HG03575 (cell line): Measurements from ENCODE around the gene CEND1.

Source experiments
- ATAC-seq: cut with Tn5 transposase; IDR thresholded peaks from one replicate; pipeline ENCODE4 v1.9.1; 2021; ENCODE audit not compliant: unreplicated experiment, insufficient number of reproducible peaks, low FRiP score; ENCODE audit errors: extremely low read depth

The CEND1 gene

DNA sequence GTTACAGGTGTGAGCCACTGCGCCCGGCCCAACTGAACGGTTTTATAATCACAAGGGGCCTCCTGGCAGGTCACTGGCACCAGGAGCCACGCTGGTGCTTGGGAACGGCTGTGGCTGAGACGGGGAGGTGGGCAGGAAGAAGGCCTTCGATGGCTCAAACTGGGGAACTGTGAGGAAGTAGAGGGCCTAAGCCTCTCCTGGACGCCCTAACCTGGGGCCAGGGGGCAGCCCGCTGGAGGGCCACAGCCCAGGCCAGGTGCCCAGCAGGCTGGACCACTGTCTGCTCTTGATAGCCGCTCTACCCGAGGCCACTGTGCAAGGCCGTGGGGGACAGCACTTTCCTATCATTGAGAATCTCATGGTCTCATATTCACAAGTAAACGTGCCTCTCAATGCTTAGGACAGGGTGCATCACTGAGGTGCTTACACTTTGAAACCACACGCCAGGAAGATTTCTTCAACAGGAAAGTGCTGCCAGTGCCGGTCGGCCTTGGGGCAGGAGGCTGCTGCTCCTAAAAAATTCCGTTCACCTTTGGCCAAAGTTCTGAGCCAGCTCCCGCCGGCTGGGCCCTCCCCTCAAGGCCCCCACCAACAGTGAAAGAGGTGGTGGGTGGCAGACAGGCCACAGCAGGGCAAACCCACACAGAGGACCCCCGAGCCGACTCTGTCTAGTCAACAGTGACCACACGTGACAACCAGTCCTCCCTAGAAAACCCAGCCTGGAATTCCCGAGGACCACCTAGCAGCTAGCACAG is 19.8 kb downstream of the CEND1 start:
- no peak for ATAC-seq

GRCh38 chr11:767238-767637 is 22.7 kb downstream of the CEND1 start:
- no peak for ATAC-seq

DNA sequence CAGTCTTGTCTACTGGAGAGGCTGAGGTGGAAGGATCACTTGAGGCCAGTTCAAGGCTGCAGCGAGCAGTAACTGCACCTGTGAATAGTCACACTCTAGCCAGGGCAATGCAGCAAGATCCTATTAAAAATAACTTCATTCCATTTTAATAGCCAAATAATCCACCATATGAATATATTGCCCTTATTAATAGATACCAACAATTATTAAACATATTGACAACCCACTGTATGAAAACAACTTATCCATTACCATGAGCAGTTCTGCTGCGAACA is 23.0 kb downstream of the CEND1 start:
- ATAC-seq, result no peak

GRCh38 chr11:766106-766935 is 23.6 kb downstream of the CEND1 start:
- ATAC-seq, result no peak

GRCh38 chr11:765802-766091 is 24.1 kb downstream of the CEND1 start:
- ATAC-seq, result no peak

DNA sequence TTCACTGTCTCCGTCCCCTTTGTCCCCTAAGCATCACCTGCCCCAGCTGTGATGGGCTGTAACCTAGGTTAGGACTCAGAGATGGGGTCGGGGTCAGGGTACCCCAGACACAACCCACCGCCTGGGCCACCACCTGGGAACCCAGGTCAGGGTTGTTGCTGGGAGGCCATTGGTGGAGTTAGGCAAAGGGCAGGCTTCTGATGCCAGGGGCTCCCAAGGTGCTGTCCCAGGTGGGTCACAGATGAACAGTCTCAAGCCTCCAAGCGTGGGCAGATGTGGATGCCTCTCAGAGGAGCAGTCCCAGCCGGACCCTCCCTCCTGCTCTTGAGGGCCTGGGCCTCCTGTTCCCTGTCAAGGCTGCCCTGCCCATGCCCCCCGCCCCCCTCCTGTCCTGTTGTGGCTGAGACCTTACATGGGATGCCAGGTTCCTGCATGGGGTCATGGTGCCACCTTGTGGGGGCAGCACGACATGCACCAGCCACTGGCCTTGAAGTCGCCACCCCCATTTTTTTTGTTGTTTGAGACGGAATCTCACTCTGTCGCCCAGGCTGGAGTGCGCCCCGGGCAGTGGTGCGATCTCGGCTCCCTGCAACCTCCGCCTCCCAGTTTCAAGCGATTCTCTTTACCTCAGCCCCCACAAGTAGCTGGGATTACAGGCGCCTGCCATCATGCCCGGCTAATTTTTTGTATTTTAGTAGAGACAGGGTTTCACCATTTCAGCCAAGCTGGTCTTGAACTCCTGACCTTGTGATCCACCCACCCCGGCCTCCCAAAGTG is 24.7 kb downstream of the CEND1 start:
- no peak for ATAC-seq

DNA sequence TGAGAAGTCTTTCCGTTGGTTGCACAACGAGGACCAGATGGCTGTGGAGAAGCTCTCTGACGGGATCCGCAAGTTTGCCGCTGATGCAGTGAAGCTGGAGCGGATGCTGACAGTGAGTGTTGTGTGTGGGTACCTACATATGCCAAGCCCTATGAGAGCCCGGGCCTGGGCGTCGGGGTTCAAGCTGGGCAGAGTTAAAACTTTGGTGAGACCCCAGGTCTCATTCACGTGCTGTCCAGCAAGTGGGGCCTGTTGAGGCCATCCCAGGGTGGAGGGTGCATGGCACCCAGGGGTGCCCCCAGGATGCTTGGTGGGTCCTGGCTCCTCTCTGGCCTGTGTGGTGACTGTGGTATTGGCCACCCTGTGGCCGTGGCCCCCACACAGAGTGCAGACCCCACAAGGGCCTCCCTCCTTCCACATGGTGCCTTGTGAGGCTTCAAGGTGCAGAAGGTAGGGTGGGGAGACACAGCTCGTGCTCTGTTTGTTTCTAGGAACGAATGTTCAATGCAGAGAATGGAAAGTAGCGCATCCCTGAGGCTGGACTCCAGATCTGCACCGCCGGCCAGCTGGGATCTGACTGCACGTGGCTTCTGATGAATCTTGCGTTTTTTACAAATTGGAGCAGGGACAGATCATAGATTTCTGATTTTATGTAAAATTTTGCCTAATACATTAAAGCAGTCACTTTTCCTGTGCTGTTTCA is 25.4 kb downstream of the CEND1 start:
- no peak for ATAC-seq

DNA sequence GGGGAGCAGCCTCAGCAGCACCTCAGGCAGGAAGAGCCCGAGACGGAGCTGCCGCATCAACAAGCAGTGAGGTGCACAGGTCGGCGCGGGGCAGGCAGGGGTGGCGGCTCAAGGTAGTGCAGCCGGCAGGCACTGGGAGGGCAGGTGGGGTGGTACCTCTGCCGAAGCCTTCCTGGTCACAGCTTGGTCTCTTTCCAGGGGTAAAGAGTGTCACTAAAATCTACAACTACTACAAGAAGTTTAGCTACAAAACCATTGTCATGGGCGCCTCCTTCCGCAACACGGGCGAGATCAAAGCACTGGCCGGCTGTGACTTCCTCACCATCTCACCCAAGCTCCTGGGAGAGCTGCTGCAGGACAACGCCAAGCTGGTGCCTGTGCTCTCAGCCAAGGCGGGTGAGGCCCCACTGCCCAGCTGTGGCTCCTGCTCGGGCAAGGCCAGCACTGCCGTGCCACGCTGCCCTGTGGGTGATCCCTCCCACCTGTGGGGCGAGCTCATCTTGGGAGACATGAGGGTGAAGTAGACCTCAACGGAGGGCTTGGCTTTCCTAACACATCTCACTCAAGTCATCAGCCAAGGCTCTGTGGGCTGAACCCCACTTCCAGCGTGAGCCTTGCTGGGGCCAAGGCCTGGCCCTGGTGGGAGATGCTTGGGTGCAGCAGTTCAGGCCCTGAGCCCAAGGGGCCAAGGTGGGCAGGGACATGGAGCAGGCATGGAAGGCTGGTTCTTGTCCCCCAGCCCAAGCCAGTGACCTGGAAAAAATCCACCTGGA is 26.2 kb downstream of the CEND1 start:
- ATAC-seq, result no peak

DNA sequence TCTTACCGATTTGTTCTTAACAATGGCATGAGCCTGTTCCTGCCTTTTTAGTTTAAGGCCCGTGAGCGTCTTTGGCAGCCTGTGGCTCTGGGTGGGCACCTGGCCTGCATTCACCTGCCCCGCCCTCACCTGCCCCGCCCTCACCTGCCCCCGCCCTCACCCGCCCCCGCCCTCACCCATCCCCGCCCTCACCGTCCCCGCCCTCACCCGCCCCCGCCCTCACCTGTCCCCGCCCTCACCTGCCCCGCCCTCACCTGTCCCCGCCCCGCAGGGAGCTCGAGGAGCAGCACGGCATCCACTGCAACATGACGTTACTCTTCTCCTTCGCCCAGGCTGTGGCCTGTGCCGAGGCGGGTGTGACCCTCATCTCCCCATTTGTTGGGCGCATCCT is 26.8 kb downstream of the CEND1 start:
- ATAC-seq, result no peak

DNA sequence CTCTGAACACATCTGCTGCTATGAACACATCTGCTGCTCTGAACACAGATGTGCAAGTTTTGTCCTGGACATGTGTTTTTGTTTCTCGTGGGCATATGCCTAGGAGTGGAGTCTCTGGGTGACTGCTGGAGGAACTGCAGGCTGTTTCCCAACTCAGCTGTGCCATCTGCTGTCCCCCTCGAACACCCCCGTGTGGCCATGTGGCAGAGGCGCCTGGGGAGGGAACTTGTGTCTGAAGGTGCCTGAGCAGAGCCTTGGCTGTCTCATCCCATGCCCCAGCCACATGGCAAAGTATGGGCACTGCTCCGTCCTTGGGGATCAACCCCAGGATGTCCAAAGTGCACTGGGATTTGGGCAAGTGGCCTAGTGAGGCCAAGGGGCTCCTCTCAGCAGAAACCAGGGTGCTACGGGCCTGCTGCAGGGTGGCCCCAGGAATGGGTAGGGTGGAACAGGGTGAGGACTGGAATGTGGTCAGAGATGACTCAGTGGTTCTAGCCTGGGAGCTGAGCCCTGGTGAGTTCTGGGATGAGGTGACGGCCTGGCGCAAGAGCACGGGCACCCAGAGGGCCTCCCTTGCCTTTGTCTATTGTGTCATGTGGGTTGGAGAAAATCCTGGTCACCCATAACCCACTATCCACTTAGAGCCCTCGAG is 27.3 kb downstream of the CEND1 start:
- no peak for ATAC-seq

DNA sequence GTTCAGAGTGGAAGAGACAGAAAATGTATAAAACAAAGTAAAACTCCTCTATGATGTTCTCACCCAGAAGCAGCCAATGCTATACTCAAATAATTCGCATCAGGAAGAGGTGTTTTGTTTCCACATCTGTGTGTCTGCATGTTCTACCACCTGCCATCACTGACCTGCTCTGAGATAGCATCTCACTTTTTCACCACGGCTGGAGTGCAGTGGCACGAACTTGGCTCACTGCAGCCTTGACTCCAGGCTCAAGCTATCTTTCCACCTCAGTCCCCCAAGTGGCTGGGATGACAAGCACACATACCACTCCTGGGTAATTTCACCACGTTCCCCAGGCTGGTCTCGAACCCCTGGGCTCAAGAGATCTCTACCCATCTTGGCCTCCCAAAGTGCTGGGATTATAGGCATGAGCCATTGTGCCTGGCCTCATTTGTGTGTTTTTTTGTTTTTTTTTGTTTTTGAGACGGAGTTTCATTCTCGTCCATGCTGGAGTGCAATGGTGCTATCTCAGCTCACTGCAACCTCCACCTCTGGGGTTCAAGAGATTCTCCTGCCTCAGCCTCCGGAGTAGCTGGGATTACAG is 28.3 kb downstream of the CEND1 start:
- ATAC-seq, result no peak

DNA sequence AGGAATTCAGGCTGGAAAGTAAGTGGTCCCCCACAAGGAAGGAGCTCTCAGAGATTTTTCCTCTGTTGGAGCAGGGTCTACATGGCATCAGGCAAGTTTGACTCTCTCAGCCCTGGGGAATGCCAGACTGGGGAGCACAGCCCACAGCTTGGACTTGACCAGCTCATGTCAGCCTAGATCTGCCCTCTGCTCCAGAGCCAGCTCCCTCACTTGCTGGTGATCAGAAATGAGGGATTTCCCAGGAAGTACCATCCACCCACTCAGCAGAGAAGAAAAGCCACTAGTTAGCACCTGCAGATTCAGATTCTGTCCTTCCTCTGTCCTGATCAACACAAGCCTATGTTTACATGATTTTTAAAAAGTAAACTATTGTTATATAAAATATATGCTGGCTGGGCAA is 29.7 kb downstream of the CEND1 start:
- ATAC-seq, result no peak

GRCh38 chr11:749731-750130 is 40.2 kb downstream of the CEND1 start:
- ATAC-seq, result no peak

DNA sequence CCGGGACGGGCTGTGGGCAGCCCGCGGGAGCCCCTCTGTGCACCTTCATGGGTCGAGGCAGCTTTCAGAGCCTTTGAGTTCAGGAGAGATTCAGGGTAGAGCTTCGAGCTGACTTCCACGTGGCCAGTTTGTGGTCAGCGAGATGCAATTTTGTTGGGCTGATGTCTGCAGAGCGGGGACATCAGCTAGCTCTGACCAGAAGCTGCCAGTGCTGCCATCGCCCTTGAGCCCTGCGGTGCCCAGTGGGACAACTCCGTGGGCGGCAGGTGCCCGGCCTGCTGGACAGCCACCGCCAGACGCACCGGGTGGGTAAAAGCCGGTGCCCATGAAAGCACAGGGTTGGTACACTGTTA is 41.9 kb downstream of the CEND1 start:
- ATAC-seq, result no peak

GRCh38 chr11:747158-748006 is 42.5 kb downstream of the CEND1 start, which contains the start of gene TALDO1:
Gene TALDO1, plus strand, starts transcription at chr11:747464. Its CDS starts 18 bp downstream, at chr11:747482.
- ATAC-seq, result no peak

DNA sequence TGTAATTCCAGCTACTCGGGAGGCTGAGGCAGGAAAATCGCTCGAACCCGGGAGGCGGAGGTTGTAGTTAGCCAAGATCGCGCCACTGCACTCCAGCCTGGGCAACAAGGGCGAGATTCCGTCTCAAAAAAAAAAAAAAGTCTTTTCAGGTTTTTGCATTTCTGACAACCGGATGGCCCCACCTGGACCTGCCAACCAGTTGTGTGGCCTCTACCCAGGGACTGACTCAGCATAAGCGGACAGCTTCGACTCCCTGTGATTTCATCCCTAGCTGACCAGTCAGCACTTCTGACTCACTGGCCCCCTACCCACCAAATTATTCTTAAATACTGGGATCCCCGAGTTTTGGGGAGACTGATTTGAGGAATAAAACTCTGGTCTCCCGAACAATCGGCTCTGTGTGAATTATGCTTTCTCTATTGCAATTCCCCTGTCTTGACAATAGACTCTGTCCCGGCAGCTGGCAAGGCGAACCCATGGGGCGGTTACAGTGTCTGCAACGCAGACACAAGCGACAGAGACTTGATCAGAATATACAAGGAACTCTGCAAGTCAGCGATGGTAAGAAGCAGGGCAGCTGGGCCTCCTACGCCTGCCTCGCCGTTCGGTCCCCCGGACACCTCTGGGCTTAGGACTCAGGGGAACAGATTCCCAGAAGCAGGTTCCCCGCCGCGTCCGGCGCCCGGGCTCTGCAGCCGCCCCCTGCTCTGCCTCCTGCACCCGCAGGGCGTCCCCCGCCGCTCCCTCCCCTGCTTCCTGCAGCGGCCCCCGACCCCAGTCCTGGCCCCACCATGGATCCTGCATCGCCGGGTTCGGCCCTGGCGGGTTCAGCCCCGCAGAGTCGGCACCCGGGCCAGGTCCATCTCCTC is 43.4 kb downstream of the CEND1 start:
- no peak for ATAC-seq
